Activated CD8-positive, alpha-beta memory T cell treated with anti-CD3 and anti-CD28 coated beads for 36 hours (primary cell): Measurements from ENCODE around the gene EVI5. TPM values are rescaled to one million over a fixed set of nuclear protein-coding genes. Genes with fewer than 3 reads are reported as not detected.
"Not testable (repeated sequence)": the region's sequence is repeated elsewhere in the genome, so short reads cannot be mapped to it uniquely, and the experiment has no call there.

Experiments used
- CTCF ChIA-PET: fragments of 350-600 bp; sonication (Branson Sonifier 250); formaldehyde crosslinking; loops from one replicate; lab custom pipeline; 2021; ENCODE audit warnings: antibody characterized with exemption; lab: Charles Lee
- POLR2A ChIA-PET: fragments of 350-600 bp; sonication (Branson Sonifier 250); formaldehyde crosslinking; loops from one replicate; lab custom pipeline; 2021; ENCODE audit warnings: antibody characterized with exemption; lab: Charles Lee
- total RNA-seq, 2 experiments: library from RNA; stranded (reverse); gene quantifications; one replicate each; pipeline ENCODE4 v1.2.3, GENCODE V29; 2021

Gene EVI5
- total RNA-seq, 2 experiments from 2014 or later, result 49.3 to 51.2 TPM

- ChIA-PET POLR2A (no interaction called here), CTCF (no interaction called here)
Observed at GRCh38 chr1:92653605-92654381, 131.1 kb downstream of the EVI5 start.

- CTCF ChIA-PET, result not testable (repeated sequence)
Observed at GRCh38 chr1:92640686-92641085, 144.2 kb downstream of the EVI5 start.

GRCh38 chr1:92638498-92638897 is 146.4 kb downstream of the EVI5 start:
- ChIA-PET CTCF (no interaction called here), POLR2A (no interaction called here)

More at GRCh38 chr1:92640686-92641085, 144.2 kb downstream of the EVI5 start:
- POLR2A ChIA-PET, result not testable (repeated sequence)

- POLR2A ChIA-PET, CTCF ChIA-PET: not testable (repeated sequence)
Observed at GRCh38 chr1:92635203-92635602, 149.7 kb downstream of the EVI5 start.

- CTCF ChIA-PET, result no interaction called here
- POLR2A ChIA-PET, result no interaction called here
Observed at GRCh38 chr1:92623187-92623778, 161.6 kb downstream of the EVI5 start.

- CTCF ChIA-PET, result no interaction called here
- POLR2A ChIA-PET, result interaction anchor here (0.6 to 0.7 kb wide), 2 partner anchors 83 to 324 kb away, joined by 3 read pairs; no protein-coding TSS in a partner anchor
Observed at GRCh38 chr1:92619466-92620189, 165.3 kb downstream of the EVI5 start.

- ChIA-PET CTCF (interaction anchor here (2.3 kb wide), 1 partner anchor 116 kb away, joined by 6 read pairs; no protein-coding TSS in a partner anchor), POLR2A (no interaction called here)
Observed at GRCh38 chr1:92601044-92601443, 183.9 kb downstream of the EVI5 start.

- ChIA-PET POLR2A (no interaction called here), CTCF (interaction anchor here (1.0 kb wide), 2 partner anchors 11 to 287 kb away, joined by 3 to 4 read pairs; no protein-coding TSS in a partner anchor)
Observed at GRCh38 chr1:92599184-92599583, 185.7 kb downstream of the EVI5 start.

GRCh38 chr1:92589361-92589760 is 195.5 kb downstream of the EVI5 start:
- CTCF ChIA-PET, POLR2A ChIA-PET: not testable (repeated sequence)

GRCh38 chr1:92587445-92587844 is 197.5 kb downstream of the EVI5 start:
- POLR2A ChIA-PET, result interaction anchor here (0.9 to 1.6 kb wide), 5 partner anchors 10 to 113 kb away, joined by 3 to 9 read pairs (median 4); no protein-coding TSS in a partner anchor
- CTCF ChIA-PET, result interaction anchor here (0.6 to 1.4 kb wide), 7 partner anchors 10 to 586 kb away, joined by 3 to 9 read pairs (median 4); partner anchors contain the start of gene GFI1

- POLR2A ChIA-PET, result interaction anchor here (0.7 to 2.2 kb wide), 2 partner anchors 47 to 103 kb away, joined by 5 to 8 read pairs; no protein-coding TSS in a partner anchor
Observed at GRCh38 chr1:92585831-92586230, 199.1 kb downstream of the EVI5 start.

GRCh38 chr1:92584810-92585209 is 200.1 kb downstream of the EVI5 start:
- CTCF ChIA-PET, result interaction anchor here (1.6 to 3.9 kb wide), 2 partner anchors 46 to 99 kb away, joined by 3 to 13 read pairs; partner anchors contain the start of gene GFI1

More at GRCh38 chr1:92585831-92586230, 199.1 kb downstream of the EVI5 start:
- CTCF ChIA-PET, result interaction anchor here (1.6 to 3.9 kb wide), 2 partner anchors 47 to 100 kb away, joined by 3 to 13 read pairs; partner anchors contain the start of gene GFI1

GRCh38 chr1:92583821-92584760 is 200.8 kb downstream of the EVI5 start:
- POLR2A ChIA-PET, result interaction anchor here (0.5 to 2.5 kb wide), 8 partner anchors 11 to 1307 kb away, joined by 3 to 17 read pairs (median 4); partner anchors contain the start of gene GFI1
- CTCF ChIA-PET, result interaction anchor here (0.6 to 3.9 kb wide), 5 partner anchors 13 to 179 kb away, joined by 3 to 13 read pairs (median 5); partner anchors contain the start of gene GFI1

More at GRCh38 chr1:92584810-92585209, 200.1 kb downstream of the EVI5 start:
- POLR2A ChIA-PET, result interaction anchor here (0.6 to 2.2 kb wide), 4 partner anchors 11 to 102 kb away, joined by 3 to 8 read pairs (median 4); no protein-coding TSS in a partner anchor

GRCh38 chr1:92577261-92577895 is 207.5 kb downstream of the EVI5 start:
- ChIA-PET POLR2A (interaction anchor here (0.8 to 4.1 kb wide), 4 partner anchors 10 to 94 kb away, joined by 5 to 32 read pairs (median 13); partner anchors contain the start of gene GFI1), CTCF (interaction anchor here (0.6 to 2.1 kb wide), 5 partner anchors 10 to 92 kb away, joined by 3 to 5 read pairs (median 3); partner anchors contain the start of gene GFI1)

GRCh38 chr1:92575123-92575522 is 209.8 kb downstream of the EVI5 start:
- ChIA-PET CTCF (no interaction called here), POLR2A (interaction anchor here (1.2 to 4.1 kb wide), 2 partner anchors 38 to 89 kb away, joined by 3 to 32 read pairs; partner anchors contain the start of gene GFI1)

- CTCF ChIA-PET, result no interaction called here
- POLR2A ChIA-PET, result interaction anchor here (1.2 kb wide), 1 partner anchor 15 kb away, joined by 4 read pairs; no protein-coding TSS in a partner anchor
Observed at GRCh38 chr1:92572520-92572919, 212.4 kb downstream of the EVI5 start.

GRCh38 chr1:92571578-92571977 is 213.3 kb downstream of the EVI5 start:
- ChIA-PET POLR2A (no interaction called here), CTCF (interaction anchor here (0.6 kb wide), 1 partner anchor 12 kb away, joined by 4 read pairs; no protein-coding TSS in a partner anchor)
